Right ventricle myocardium inferior (tissue), 1 donor: ENCODE results near the gene ANKK1. TPM values are rescaled to one million over a fixed set of nuclear protein-coding genes. Genes with fewer than 3 reads are reported as not detected.

ENCODE experiments used
- ATAC-seq: fragments of 200-7000 bp; cut with Tn5 transposase; one replicate; pipeline ENCODE4 v1.9.1; 2020; ENCODE audit warnings: mild to moderate bottlenecking, moderate library complexity
- DNase-seq: peaks from one replicate; pipeline ENCODE4 v3.0.0; 2021; ENCODE audit errors: missing footprints
- intact Hi-C: fragments of 100-400 bp; cut with DNase I; formaldehyde crosslinking; loops from one replicate; pipeline ENCODE4 v1.11.0; 2022
- total RNA-seq: library from RNA; stranded (reverse); fragmentation: NEBNext Ultra II Directional; extraction: Animal tissue kit (Norgen Biotek cat#: 25700); gene quantifications from one replicate; pipeline ENCODE4 v1.2.1, GENCODE V29; 2021
- donor health status: DM: no; HTN: yes; CAD: no; lungs with severe emphysema.

Gene ANKK1
- total RNA-seq, 1 donor from 2014 or later: not detected

GRCh38 chr11:113404859-113405430 is 17.4 kb downstream of the ANKK1 start:
- DNase-seq (no peak), ATAC-seq (no peak)
- intact Hi-C loops: no loop called here

- no peak for DNase-seq
- intact Hi-C loops: no loop called here
Measured at GRCh38 chr11:113405724-113406478, 18.3 kb downstream of the ANKK1 start.

GRCh38 chr11:113407163-113407562 is 19.6 kb downstream of the ANKK1 start:
- no peak for ATAC-seq
- intact Hi-C loops: no loop called here
- no peak for DNase-seq

More at GRCh38 chr11:113405724-113406478, 18.3 kb downstream of the ANKK1 start:
- ATAC-seq: no peak

GRCh38 chr11:113408206-113408605 is 20.6 kb downstream of the ANKK1 start:
- no peak for DNase-seq
- no peak for ATAC-seq
- intact Hi-C loops: no loop called here

GRCh38 chr11:113408887-113409286 is 21.3 kb downstream of the ANKK1 start:
- intact Hi-C loops: no loop called here
- DNase-seq (no peak), ATAC-seq (no peak)

GRCh38 chr11:113409526-113409925 is 21.9 kb downstream of the ANKK1 start:
- ATAC-seq (no peak), DNase-seq (no peak)
- intact Hi-C loops: no loop called here

GRCh38 chr11:113410414-113411135 is 23.0 kb downstream of the ANKK1 start:
- no peak for DNase-seq
- intact Hi-C loops: no loop called here
- ATAC-seq: no peak

GRCh38 chr11:113411536-113411935 is 24.0 kb downstream of the ANKK1 start:
- intact Hi-C loops: no loop called here
- no peak for ATAC-seq

GRCh38 chr11:113412675-113413074 is 25.1 kb downstream of the ANKK1 start:
- intact Hi-C loops: no loop called here
- no peak for ATAC-seq
- DNase-seq: no peak

More at GRCh38 chr11:113411536-113411935, 24.0 kb downstream of the ANKK1 start:
- DNase-seq: no peak

- no peak for DNase-seq
Measured at GRCh38 chr11:113415343-113415742, 27.8 kb downstream of the ANKK1 start.

GRCh38 chr11:113417428-113417827 is 29.8 kb downstream of the ANKK1 start:
- no peak for DNase-seq
- intact Hi-C loops: no loop called here
- no peak for ATAC-seq

More at GRCh38 chr11:113415343-113415742, 27.8 kb downstream of the ANKK1 start:
- no peak for ATAC-seq
- intact Hi-C loops: no loop called here

GRCh38 chr11:113419454-113420003 is 31.9 kb downstream of the ANKK1 start:
- ATAC-seq: no peak
- no peak for DNase-seq
- intact Hi-C loops: no loop called here

- ATAC-seq: no peak
- intact Hi-C loops: no loop called here
- no peak for DNase-seq
Measured at GRCh38 chr11:113420808-113421207, 33.2 kb downstream of the ANKK1 start.

GRCh38 chr11:113426686-113427085 is 39.1 kb downstream of the ANKK1 start:
- no peak for DNase-seq
- ATAC-seq: no peak
- intact Hi-C loops: no loop called here

GRCh38 chr11:113431746-113432145 is 44.2 kb downstream of the ANKK1 start:
- intact Hi-C loops: no loop called here
- no peak for DNase-seq
- ATAC-seq: no peak

GRCh38 chr11:113435190-113435968 is 47.8 kb downstream of the ANKK1 start:
- DNase-seq: no peak
- ATAC-seq: no peak
- intact Hi-C loops: no loop called here

GRCh38 chr11:113436672-113437252 is 49.2 kb downstream of the ANKK1 start:
- ATAC-seq (no peak), DNase-seq (no peak)
- intact Hi-C loops: no loop called here

GRCh38 chr11:113440816-113441215 is 53.2 kb downstream of the ANKK1 start:
- intact Hi-C loops: no loop called here
- no peak for ATAC-seq
- no peak for DNase-seq
